ENCODE results near the gene ARHGAP5.

ARHGAP5 gene

GRCh38 chr14:32044454-32044853, 32.6 kb upstream of the ARHGAP5 start:
- no peaks in the 10 kb centered on the region for H3F3A ChIP-seq (ENCODE audit: insufficient read depth, low read length)
- DNase-seq = no peak

DNA sequence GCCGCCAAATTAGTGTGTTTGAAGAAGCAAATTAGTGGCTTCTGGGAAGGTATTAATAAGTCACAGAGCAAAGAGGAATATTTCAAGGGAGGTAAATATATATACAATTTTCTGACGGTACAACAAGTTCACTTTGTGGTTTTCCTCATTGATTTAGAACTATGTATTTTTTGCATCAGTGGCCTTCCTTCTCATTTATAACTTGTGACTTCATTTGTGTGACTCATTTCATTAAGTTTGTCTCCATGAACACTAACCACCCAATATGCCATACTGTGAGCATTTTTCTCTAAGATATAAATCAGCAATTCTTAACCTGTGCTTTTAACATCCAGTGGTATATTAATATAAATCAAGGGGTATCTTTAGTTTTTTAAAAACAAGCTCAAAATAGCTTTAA, 29.3 kb upstream of the ARHGAP5 start:
- no peak for DNase-seq
- H3K4me3 ChIP-seq (ENCODE audit: low read length) = no peak overlapping the region

More at GRCh38 chr14:32044454-32044853, 32.6 kb upstream of the ARHGAP5 start:
- Histone ChIP-seq H2AFZ (ENCODE audit: low read length) (no peak overlapping the region), H3K4me1 (ENCODE audit: low read length) (no peaks in the 10 kb centered on the region), H4K20me1 (ENCODE audit: insufficient read depth, low read length) (no peaks in the 10 kb centered on the region), H3K79me2 (ENCODE audit: low read length) (no peaks in the 10 kb centered on the region), H3K27me3 (replicated peaks; ENCODE audit: insufficient read depth, low read length) (no peaks in the 10 kb centered on the region), H3K9ac (ENCODE audit: low read length) (no peak overlapping the region), H3K27ac (ENCODE audit: low read length) (no peak overlapping the region), H3K4me3 (ENCODE audit: low read length) (no peak overlapping the region), H3K9me3 (replicated peaks; ENCODE audit: insufficient read depth, low read length) (no peaks in the 10 kb centered on the region), H3K9me2 (replicated peaks; ENCODE audit: insufficient read depth, low read length) (no peaks in the 10 kb centered on the region), H3K36me3 (replicated peaks; ENCODE audit: insufficient read depth, low read length) (no peaks in the 10 kb centered on the region), H3K4me2 (ENCODE audit: low read depth, low read length) (no peak overlapping the region)
- TF ChIP-seq EZH2phosphoT487 (IDR thresholded peaks at IDR 0.05; ENCODE audit: low read length) = no peak
- TF ChIP-seq, protein P1, sequence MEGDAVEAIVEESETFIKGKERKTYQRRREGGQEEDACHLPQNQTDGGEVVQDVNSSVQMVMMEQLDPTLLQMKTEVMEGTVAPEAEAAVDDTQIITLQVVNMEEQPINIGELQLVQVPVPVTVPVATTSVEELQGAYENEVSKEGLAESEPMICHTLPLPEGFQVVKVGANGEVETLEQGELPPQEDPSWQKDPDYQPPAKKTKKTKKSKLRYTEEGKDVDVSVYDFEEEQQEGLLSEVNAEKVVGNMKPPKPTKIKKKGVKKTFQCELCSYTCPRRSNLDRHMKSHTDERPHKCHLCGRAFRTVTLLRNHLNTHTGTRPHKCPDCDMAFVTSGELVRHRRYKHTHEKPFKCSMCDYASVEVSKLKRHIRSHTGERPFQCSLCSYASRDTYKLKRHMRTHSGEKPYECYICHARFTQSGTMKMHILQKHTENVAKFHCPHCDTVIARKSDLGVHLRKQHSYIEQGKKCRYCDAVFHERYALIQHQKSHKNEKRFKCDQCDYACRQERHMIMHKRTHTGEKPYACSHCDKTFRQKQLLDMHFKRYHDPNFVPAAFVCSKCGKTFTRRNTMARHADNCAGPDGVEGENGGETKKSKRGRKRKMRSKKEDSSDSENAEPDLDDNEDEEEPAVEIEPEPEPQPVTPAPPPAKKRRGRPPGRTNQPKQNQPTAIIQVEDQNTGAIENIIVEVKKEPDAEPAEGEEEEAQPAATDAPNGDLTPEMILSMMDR (IDR thresholded peaks at IDR 0.05; ENCODE audit: low read length) = no peak

GRCh38 chr14:32049361-32050088, 27.6 kb upstream of the ARHGAP5 start:
- no peak overlapping the region for H3K4me2 ChIP-seq (ENCODE audit: low read depth, low read length)
- H2AFZ ChIP-seq (ENCODE audit: low read length) = no peak overlapping the region
- H3K9me2 ChIP-seq (replicated peaks; ENCODE audit: insufficient read depth, low read length) = no peaks in the 10 kb centered on the region
- no peak overlapping the region for H3K27ac ChIP-seq (ENCODE audit: low read length)
- H3K4me3 ChIP-seq (ENCODE audit: low read length) = no peak overlapping the region
- no peaks in the 10 kb centered on the region for H4K20me1 ChIP-seq (ENCODE audit: insufficient read depth, low read length)
- TF ChIP-seq EZH2phosphoT487 (IDR thresholded peaks at IDR 0.05; ENCODE audit: low read length) = no peak
- H3K27me3 ChIP-seq (replicated peaks; ENCODE audit: insufficient read depth, low read length) = no peaks in the 10 kb centered on the region
- H3K9me3 ChIP-seq (replicated peaks; ENCODE audit: insufficient read depth, low read length) = no peaks in the 10 kb centered on the region
- no peak for DNase-seq
- H3K4me1 ChIP-seq (ENCODE audit: low read length) = no peaks in the 10 kb centered on the region
- H3K36me3 ChIP-seq (replicated peaks; ENCODE audit: insufficient read depth, low read length) = no peaks in the 10 kb centered on the region
- no peaks in the 10 kb centered on the region for H3K79me2 ChIP-seq (ENCODE audit: low read length)
- no peak overlapping the region for H3K9ac ChIP-seq (ENCODE audit: low read length)
- H3F3A ChIP-seq (ENCODE audit: insufficient read depth, low read length) = no peaks in the 10 kb centered on the region

More for the DNA sequence above, 29.3 kb upstream of the ARHGAP5 start:
- Histone ChIP-seq H3K79me2 (ENCODE audit: low read length) (no peaks in the 10 kb centered on the region), H3K9me3 (replicated peaks; ENCODE audit: insufficient read depth, low read length) (no peaks in the 10 kb centered on the region), H4K20me1 (ENCODE audit: insufficient read depth, low read length) (no peaks in the 10 kb centered on the region), H3K27ac (ENCODE audit: low read length) (no peak overlapping the region), H3K4me2 (ENCODE audit: low read depth, low read length) (no peak overlapping the region), H3F3A (ENCODE audit: insufficient read depth, low read length) (no peaks in the 10 kb centered on the region), H3K9me2 (replicated peaks; ENCODE audit: insufficient read depth, low read length) (no peaks in the 10 kb centered on the region), H3K36me3 (replicated peaks; ENCODE audit: insufficient read depth, low read length) (no peaks in the 10 kb centered on the region), H3K9ac (ENCODE audit: low read length) (no peak overlapping the region), H2AFZ (ENCODE audit: low read length) (no peak overlapping the region), H3K27me3 (replicated peaks; ENCODE audit: insufficient read depth, low read length) (no peaks in the 10 kb centered on the region), H3K4me1 (ENCODE audit: low read length) (no peaks in the 10 kb centered on the region)
- TF ChIP-seq EZH2phosphoT487 (IDR thresholded peaks at IDR 0.05; ENCODE audit: low read length) (no peak), EZH2 (optimal IDR thresholded peaks at IDR 0.05; ENCODE audit: low read depth, low read length) (no peak)
- TF ChIP-seq, protein P1 (IDR thresholded peaks at IDR 0.05; ENCODE audit: low read length) = no peak

- Histone ChIP-seq H3K4me1 (ENCODE audit: low read length) (no peaks in the 10 kb centered on the region), H3K36me3 (replicated peaks; ENCODE audit: insufficient read depth, low read length) (no peaks in the 10 kb centered on the region), H3K27ac (ENCODE audit: low read length) (no peak overlapping the region), H3F3A (ENCODE audit: insufficient read depth, low read length) (no peaks in the 10 kb centered on the region), H3K79me2 (ENCODE audit: low read length) (no peaks in the 10 kb centered on the region), H4K20me1 (ENCODE audit: insufficient read depth, low read length) (no peaks in the 10 kb centered on the region), H3K4me2 (ENCODE audit: low read depth, low read length) (no peak overlapping the region), H3K9ac (ENCODE audit: low read length) (no peak overlapping the region), H3K9me2 (replicated peaks; ENCODE audit: insufficient read depth, low read length) (no peaks in the 10 kb centered on the region), H3K9me3 (replicated peaks; ENCODE audit: insufficient read depth, low read length) (no peaks in the 10 kb centered on the region), H3K27me3 (replicated peaks; ENCODE audit: insufficient read depth, low read length) (no peaks in the 10 kb centered on the region), H3K4me3 (ENCODE audit: low read length) (no peak overlapping the region), H2AFZ (ENCODE audit: low read length) (no peak overlapping the region)
- no peak for DNase-seq
- no peak for TF ChIP-seq EZH2 (optimal IDR thresholded peaks at IDR 0.05; ENCODE audit: low read depth, low read length)
- TF ChIP-seq, protein P1 (IDR thresholded peaks at IDR 0.05; ENCODE audit: low read length) = no peak
- no peak for TF ChIP-seq EZH2phosphoT487 (IDR thresholded peaks at IDR 0.05; ENCODE audit: low read length)
Measured at GRCh38 chr14:32050878-32051277, 26.2 kb upstream of the ARHGAP5 start.
